ENCODE data around the gene NTN1.

GRCh38 chr17:9098242-9098825, 77.0 kb downstream of the NTN1 start:
- TF ChIP-seq, protein P1, sequence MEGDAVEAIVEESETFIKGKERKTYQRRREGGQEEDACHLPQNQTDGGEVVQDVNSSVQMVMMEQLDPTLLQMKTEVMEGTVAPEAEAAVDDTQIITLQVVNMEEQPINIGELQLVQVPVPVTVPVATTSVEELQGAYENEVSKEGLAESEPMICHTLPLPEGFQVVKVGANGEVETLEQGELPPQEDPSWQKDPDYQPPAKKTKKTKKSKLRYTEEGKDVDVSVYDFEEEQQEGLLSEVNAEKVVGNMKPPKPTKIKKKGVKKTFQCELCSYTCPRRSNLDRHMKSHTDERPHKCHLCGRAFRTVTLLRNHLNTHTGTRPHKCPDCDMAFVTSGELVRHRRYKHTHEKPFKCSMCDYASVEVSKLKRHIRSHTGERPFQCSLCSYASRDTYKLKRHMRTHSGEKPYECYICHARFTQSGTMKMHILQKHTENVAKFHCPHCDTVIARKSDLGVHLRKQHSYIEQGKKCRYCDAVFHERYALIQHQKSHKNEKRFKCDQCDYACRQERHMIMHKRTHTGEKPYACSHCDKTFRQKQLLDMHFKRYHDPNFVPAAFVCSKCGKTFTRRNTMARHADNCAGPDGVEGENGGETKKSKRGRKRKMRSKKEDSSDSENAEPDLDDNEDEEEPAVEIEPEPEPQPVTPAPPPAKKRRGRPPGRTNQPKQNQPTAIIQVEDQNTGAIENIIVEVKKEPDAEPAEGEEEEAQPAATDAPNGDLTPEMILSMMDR (IDR thresholded peaks at IDR 0.05) = no peak
- TF ChIP-seq POLR2AphosphoS5 (IDR thresholded peaks at IDR 0.05) = no peak
